GM20000 (cell line): ENCODE measurements around the gene RTN4R.

Source experiments
- DNase-seq: peaks from one replicate; pipeline ENCODE4 v3.0.0; 2012; ENCODE audit warnings: low spot score
- TF ChIP-seq, protein P1 (sequence below): IDR thresholded peaks from 2 replicates; pipeline ENCODE4 v1.5.1; 2012; ENCODE audit warnings: mild to moderate bottlenecking, control low read depth; ENCODE audit errors: extremely low read depth, missing control alignments

RTN4R gene

GRCh38 chr22:20296598-20296997 lies 28.5 kb upstream of the RTN4R start:
- DNase-seq: no peak
- TF ChIP-seq, protein P1, sequence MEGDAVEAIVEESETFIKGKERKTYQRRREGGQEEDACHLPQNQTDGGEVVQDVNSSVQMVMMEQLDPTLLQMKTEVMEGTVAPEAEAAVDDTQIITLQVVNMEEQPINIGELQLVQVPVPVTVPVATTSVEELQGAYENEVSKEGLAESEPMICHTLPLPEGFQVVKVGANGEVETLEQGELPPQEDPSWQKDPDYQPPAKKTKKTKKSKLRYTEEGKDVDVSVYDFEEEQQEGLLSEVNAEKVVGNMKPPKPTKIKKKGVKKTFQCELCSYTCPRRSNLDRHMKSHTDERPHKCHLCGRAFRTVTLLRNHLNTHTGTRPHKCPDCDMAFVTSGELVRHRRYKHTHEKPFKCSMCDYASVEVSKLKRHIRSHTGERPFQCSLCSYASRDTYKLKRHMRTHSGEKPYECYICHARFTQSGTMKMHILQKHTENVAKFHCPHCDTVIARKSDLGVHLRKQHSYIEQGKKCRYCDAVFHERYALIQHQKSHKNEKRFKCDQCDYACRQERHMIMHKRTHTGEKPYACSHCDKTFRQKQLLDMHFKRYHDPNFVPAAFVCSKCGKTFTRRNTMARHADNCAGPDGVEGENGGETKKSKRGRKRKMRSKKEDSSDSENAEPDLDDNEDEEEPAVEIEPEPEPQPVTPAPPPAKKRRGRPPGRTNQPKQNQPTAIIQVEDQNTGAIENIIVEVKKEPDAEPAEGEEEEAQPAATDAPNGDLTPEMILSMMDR: no peak

DNA sequence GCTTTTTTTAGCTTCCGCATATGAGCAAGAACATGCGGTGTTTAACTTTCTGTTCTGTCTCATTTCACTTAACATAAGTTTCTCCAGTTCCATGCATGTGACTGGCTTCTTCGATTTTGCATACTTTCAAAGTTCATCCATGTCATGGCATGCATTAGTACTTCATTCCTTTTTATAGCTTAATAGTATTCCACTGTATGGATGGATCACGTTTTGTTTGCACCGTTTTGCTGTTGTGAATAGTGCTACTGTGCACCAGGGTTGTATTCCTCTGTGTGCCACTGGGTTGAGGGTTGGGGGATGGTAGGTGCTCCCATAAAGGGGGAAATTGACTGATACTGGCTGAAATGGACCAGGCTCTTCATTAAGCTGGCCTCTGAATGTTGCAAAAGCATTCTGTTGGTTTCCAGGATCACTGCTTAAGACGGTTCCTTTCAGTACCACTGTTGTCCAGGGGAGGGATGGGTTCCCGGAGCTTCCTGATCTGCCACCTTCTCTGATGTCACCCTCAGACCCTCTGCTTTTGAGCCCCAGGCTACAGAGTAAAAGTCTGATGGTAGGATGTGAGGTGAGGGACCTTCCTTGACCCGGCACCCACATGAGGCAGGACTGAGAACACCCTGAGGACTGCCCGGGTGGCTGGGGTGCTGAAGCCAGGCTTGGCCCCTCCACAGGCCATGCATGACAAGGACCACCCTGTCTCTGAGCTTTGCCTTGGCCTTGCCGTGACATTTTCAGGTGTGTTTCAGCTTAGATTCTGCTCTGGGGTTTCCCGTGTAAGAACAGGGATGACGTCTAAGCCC lies 27.3 kb upstream of the RTN4R start:
- TF ChIP-seq, protein P1: no peak
- DNase-seq: no peak

DNA sequence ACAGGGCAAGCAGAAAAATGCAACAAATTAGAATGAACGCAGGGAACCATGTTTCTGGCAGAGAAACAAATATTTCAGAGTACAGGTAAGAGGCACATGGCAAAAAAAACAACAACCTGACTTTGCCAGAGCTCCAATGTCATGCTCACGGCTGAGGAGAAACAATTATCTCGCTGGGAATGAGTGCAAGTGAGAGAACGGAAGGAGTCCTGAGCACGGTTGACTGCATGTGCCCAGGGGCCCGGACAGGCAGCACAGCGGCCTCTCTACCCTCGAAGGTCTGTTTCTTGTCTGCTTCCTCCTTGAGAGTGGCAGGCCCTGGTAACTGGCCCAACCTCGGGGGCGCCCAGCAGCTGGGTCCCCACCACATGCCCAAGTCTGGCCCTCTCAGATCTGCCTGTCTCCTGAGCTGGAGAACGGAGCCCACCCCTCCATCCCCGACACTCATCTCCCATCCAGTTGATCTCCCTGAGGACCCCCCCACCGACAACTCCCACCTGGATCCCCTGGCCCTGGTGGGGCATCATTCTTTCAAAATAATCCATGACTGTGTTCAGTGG lies 24.6 kb upstream of the RTN4R start:
- DNase-seq: no peak
- TF ChIP-seq, protein P1: no peak

DNA sequence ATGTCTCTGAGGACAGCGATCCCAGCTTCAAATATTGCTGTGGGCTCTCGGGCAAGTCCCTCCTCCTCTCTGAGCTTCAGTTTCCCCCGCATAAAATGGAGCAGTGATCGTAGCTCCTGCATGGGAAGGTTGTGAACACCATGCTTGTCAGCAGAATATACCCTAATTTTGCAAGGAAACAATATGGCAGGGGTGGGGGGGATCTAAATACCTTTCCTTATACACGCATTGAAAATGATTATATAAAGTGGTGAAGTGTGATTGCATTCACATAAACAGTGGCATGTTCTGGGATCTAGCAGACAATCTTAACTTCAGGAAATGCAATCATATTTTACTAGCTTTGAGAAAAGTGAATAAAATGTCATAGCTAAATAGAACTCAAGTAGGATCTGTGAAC lies 24.0 kb upstream of the RTN4R start:
- TF ChIP-seq, protein P1: no peak
- no peak for DNase-seq

DNA sequence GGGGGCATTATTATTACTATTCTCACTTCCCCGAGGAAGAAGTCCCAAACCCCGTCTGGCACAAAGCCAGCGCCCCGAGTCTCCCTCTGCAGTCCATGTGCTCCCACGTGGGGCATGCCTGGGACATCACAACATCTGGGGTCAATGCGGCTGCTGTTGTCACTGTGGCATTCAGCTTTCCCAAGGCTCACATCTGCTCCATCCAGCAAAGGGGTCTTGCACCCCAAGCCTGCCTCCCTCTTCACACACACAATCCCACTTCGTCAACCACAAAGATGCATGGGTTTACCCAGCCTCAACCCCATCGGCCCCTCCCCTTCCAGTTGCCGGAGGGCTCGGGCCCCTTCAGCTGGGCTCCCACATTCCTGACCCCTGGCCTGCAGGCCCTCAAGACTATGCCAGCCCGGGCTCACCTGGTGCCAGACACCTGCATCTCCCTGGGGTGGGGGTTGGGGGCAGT lies 23.5 kb upstream of the RTN4R start:
- DNase-seq: no peak

DNA sequence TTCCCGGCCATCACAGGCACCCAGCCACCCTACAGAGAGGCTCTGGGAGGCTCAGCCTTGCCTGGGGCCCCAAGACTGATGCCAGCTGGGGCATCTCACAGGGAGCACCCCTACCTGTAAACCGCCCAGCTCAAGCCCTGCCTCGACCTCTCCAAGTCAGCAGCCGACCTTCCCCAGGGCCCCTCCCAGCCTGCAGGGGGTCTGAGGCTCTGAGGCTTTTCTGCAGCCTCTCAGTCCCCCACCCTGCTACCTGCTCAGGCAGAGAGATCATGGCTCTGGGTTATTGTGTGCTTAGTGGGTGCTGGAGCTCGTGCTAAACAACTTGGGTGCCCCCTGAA lies 23.1 kb upstream of the RTN4R start:
- TF ChIP-seq, protein P1: no peak
- no peak for DNase-seq

More for the DNA sequence above, 23.5 kb upstream of the RTN4R start:
- TF ChIP-seq, protein P1: no peak

GRCh38 chr22:20290578-20291248 lies 22.6 kb upstream of the RTN4R start:
- no peak for DNase-seq

More at GRCh38 chr22:20290578-20291248, 22.6 kb upstream of the RTN4R start:
- TF ChIP-seq, protein P1: no peak
